ENCODE measurements around the gene TLCD4.

DNA sequence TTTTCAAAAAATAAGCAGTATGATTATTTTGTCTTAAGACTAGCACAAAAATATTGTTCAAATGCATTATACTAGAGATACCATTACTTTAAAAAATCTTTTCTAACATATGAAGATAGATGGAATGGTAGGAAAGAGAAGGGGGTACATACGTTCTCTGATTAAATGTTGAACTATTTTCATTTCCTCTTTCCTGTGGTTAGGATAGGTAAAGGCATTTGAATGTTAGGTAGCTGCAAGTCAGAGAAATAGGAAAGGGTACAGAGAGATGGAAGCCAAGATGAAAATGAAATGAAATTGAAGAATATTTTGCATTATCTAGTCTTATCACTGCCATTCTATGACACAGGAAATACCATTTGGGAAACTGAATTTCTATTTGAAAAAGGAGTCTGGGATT, 28.3 kb downstream of the TLCD4 start:
- TF ChIP-seq, protein P1, sequence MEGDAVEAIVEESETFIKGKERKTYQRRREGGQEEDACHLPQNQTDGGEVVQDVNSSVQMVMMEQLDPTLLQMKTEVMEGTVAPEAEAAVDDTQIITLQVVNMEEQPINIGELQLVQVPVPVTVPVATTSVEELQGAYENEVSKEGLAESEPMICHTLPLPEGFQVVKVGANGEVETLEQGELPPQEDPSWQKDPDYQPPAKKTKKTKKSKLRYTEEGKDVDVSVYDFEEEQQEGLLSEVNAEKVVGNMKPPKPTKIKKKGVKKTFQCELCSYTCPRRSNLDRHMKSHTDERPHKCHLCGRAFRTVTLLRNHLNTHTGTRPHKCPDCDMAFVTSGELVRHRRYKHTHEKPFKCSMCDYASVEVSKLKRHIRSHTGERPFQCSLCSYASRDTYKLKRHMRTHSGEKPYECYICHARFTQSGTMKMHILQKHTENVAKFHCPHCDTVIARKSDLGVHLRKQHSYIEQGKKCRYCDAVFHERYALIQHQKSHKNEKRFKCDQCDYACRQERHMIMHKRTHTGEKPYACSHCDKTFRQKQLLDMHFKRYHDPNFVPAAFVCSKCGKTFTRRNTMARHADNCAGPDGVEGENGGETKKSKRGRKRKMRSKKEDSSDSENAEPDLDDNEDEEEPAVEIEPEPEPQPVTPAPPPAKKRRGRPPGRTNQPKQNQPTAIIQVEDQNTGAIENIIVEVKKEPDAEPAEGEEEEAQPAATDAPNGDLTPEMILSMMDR (conservative IDR thresholded peaks at IDR 0.05; ENCODE audit: low read length): no peak
- no peak for TF ChIP-seq EZH2phosphoT487 (IDR thresholded peaks at IDR 0.05; ENCODE audit: borderline replicate concordance, low read depth, low read length)
